MCF 10A (cell line): ENCODE data around the gene ENG. TPM values are rescaled to one million over a fixed set of nuclear protein-coding genes. Genes with fewer than 3 reads are reported as not detected.
"Not testable (repeated sequence)": the region's sequence is repeated elsewhere in the genome, so short reads cannot be mapped to it uniquely, and the experiment has no call there.

Experiments
- BruUV-seq: library from RNA; stranded (reverse); fragments of 400-500 nt; replicated peaks from 2 replicates; lab custom pipeline; 2021; lab: Mats Ljungman, UMichigan
- CTCF ChIA-PET: fragments of 300-600 bp; sonication (Branson Sonifier 250); formaldehyde crosslinking; extraction: SDS; loops from one replicate; lab custom pipeline; 2021; ENCODE audit warnings: antibody characterized with exemption, inconsistent platforms; lab: Yijun Ruan, JAX
- POLR2A ChIA-PET: fragments of 300-600, 350-650 bp; sonication (Branson Sonifier 250); formaldehyde crosslinking; extraction: SDS; loops from one replicate; lab custom pipeline; 2020; ENCODE audit warnings: antibody characterized with exemption, inconsistent platforms; lab: Yijun Ruan, JAX
- DNase-seq: peaks from one replicate; pipeline ENCODE4 v3.0.0-alpha.2; 2018; ENCODE audit not compliant: unreplicated experiment
- H3K27ac Mint-ChIP-seq: one replicate; pipeline ENCODE4 v1.8.0; 2022; ENCODE audit warnings: mild to moderate bottlenecking, low read depth, mixed read lengths; ENCODE audit not compliant: unreplicated experiment
- H3K27me3 Mint-ChIP-seq: one replicate; pipeline ENCODE4 v1.8.0; 2022; ENCODE audit warnings: mixed read lengths; ENCODE audit not compliant: insufficient read depth, unreplicated experiment
- H3K36me3 Mint-ChIP-seq: one replicate; pipeline ENCODE4 v1.8.0; 2022; ENCODE audit warnings: mild to moderate bottlenecking, moderate library complexity, mixed read lengths; ENCODE audit not compliant: insufficient read depth, unreplicated experiment
- H3K4me1 Mint-ChIP-seq: one replicate; pipeline ENCODE4 v1.8.0; 2022; ENCODE audit warnings: mixed read lengths; ENCODE audit not compliant: insufficient read depth, unreplicated experiment
- H3K4me3 Mint-ChIP-seq: one replicate; pipeline ENCODE4 v1.8.0; 2022; ENCODE audit warnings: mild to moderate bottlenecking, moderate library complexity, mixed read lengths; ENCODE audit not compliant: unreplicated experiment
- H3K9me3 Mint-ChIP-seq: one replicate; pipeline ENCODE4 v1.8.0; 2022; ENCODE audit warnings: mixed read lengths; ENCODE audit not compliant: unreplicated experiment
- CTCF ChIP-seq: fragments of 200-600 bp; IDR thresholded peaks from one replicate; pipeline ENCODE4 v1.8.0; 2022; ENCODE audit warnings: antibody characterized with exemption, mild to moderate bottlenecking; ENCODE audit not compliant: unreplicated experiment
- intact Hi-C: fragments of 100-400 bp; cut with micrococcal nuclease; formaldehyde crosslinking; loops from 2 replicates; pipeline ENCODE4 v1.14.1; 2022
- total RNA-seq: library from RNA; stranded (reverse); gene quantifications from 2 replicates; pipeline ENCODE4 v1.2.3, GENCODE V29; 2022

The ENG gene
- total RNA-seq, 1 experiment from 2014 or later, result 22.1 TPM

GRCh38 chr9:127870887-127871286 is 16.4 kb upstream of the ENG start:
- BruUV-seq, result no TSS peak
- intact Hi-C loops, result loop anchor here (1.0 kb wide), 3 partner anchors 85 to 281 kb away; partner anchors contain the start of genes CDK9 and TOR2A
- Mint-ChIP-seq H3K36me3 (peaks cover 8% of the 10 kb centered on the region), H3K27me3 (no peaks in the 10 kb centered on the region), H3K4me3 (no peak overlapping the region), H3K4me1 (peaks cover 8% of the 10 kb centered on the region), H3K27ac (no peak overlapping the region), H3K9me3 (no peaks in the 10 kb centered on the region)
- ChIA-PET CTCF (interaction anchor here (0.6 to 2.9 kb wide), 14 partner anchors 10 to 286 kb away, joined by 3 to 19 read pairs (median 6); partner anchors contain the start of genes ENG and TOR2A), POLR2A (interaction anchor here (0.6 to 1.0 kb wide), 2 partner anchors 45 to 85 kb away, joined by 3 read pairs; partner anchors contain the start of gene CDK9)
- TF ChIP-seq CTCF, result no peak
- DNase-seq, result no peak

- H3K4me3 Mint-ChIP-seq, DNase-seq, H3K4me1 Mint-ChIP-seq, H3K27ac Mint-ChIP-seq, H3K9me3 Mint-ChIP-seq, H3K27me3 Mint-ChIP-seq, BruUV-seq: not testable (repeated sequence)
- ChIA-PET POLR2A (interaction anchor here (0.6 to 1.6 kb wide), 8 partner anchors 29 to 135 kb away, joined by 3 to 9 read pairs (median 4); partner anchors contain the start of genes CDK9, ST6GALNAC6 and TOR2A), CTCF (interaction anchor here (0.6 to 2.9 kb wide), 32 partner anchors 10 to 1113 kb away, joined by 3 to 19 read pairs (median 4); partner anchors contain the start of genes ENG, SLC2A8 and TOR2A)
- intact Hi-C loops, result loop anchor here (1.0 kb wide), 3 partner anchors 84 to 280 kb away; partner anchors contain the start of genes CDK9 and TOR2A
- peaks cover 13% of the 10 kb centered on the region for H3K36me3 Mint-ChIP-seq
Observed at GRCh38 chr9:127870153-127870491, 15.7 kb upstream of the ENG start.

GRCh38 chr9:127869310-127870152 is 15.1 kb upstream of the ENG start:
- no peak overlapping the region for H3K4me3 Mint-ChIP-seq
- no peaks in the 10 kb centered on the region for H3K27me3 Mint-ChIP-seq
- CTCF ChIA-PET, result interaction anchor here (0.6 to 2.9 kb wide), 38 partner anchors 9 to 687 kb away, joined by 3 to 19 read pairs (median 4); partner anchors contain the start of genes ENG, STXBP1 and TOR2A
- POLR2A ChIA-PET, result interaction anchor here (0.8 to 1.6 kb wide), 7 partner anchors 30 to 135 kb away, joined by 3 to 9 read pairs (median 4); partner anchors contain the start of genes CDK9, ST6GALNAC6 and TOR2A
- H3K4me1 Mint-ChIP-seq, result no peaks in the 10 kb centered on the region
- BruUV-seq, result no TSS peak
- intact Hi-C loops, result loop anchor here (1.0 to 5.0 kb wide), 4 partner anchors 67 to 279 kb away; partner anchors contain the start of genes CDK9, FPGS and TOR2A
- H3K9me3 Mint-ChIP-seq, result no peaks in the 10 kb centered on the region
- DNase-seq, result peak; percentile 89
- TF ChIP-seq CTCF, result peak; percentile 86
- peaks cover 13% of the 10 kb centered on the region for H3K36me3 Mint-ChIP-seq
- no peak overlapping the region for H3K27ac Mint-ChIP-seq

- Mint-ChIP-seq H3K27me3 (no peaks in the 10 kb centered on the region), H3K27ac (no peak overlapping the region), H3K9me3 (no peaks in the 10 kb centered on the region), H3K4me1 (no peaks in the 10 kb centered on the region), H3K4me3 (no peak overlapping the region), H3K36me3 (peaks cover 13% of the 10 kb centered on the region)
- POLR2A ChIA-PET, result no interaction called here
- CTCF ChIA-PET, result interaction anchor here (0.5 to 2.9 kb wide), 11 partner anchors 13 to 256 kb away, joined by 3 to 17 read pairs (median 5); partner anchors contain the start of genes ENG, STXBP1 and TOR2A
- intact Hi-C loops, result loop anchor here (5.0 kb wide), 1 partner anchor 66 kb away; the partner anchor contains the start of gene FPGS
- no TSS peak for BruUV-seq
- no peak for TF ChIP-seq CTCF
- DNase-seq, result no peak
Observed at GRCh38 chr9:127868278-127868902, 13.9 kb upstream of the ENG start.
